H1 (cell line): ENCODE data around the gene AKR1C1. TPM values are rescaled to one million over a fixed set of nuclear protein-coding genes. Genes with fewer than 3 reads are reported as not detected.
A peak's percentile ranks its signal among the peaks of the same experiment; 100 is the strongest.
"Not testable (repeated sequence)": the region's sequence is repeated elsewhere in the genome, so short reads cannot be mapped to it uniquely, and the experiment has no call there.

ENCODE experiments used
- CTCF ChIA-PET: fragments of 300-600 bp; sonication (Branson Sonifier 250); formaldehyde crosslinking; loops from one replicate; lab custom pipeline; 2021; ENCODE audit not compliant: partially characterized antibody; lab: Charles Lee
- POLR2A ChIA-PET: fragments of 300-600 bp; sonication (Branson Sonifier 250); formaldehyde crosslinking; loops from one replicate; lab custom pipeline; 2021; ENCODE audit warnings: inconsistent platforms; ENCODE audit not compliant: partially characterized antibody; lab: Charles Lee
- DNase-seq, 2 experiments: peaks; one replicate each; pipeline versions ENCODE4 v3.0.0 to v3.0.0-alpha.2; 2010 to 2022; ENCODE audit warnings: low spot score in 2 of 2, low read depth in 1 of 2, mixed read lengths in 1 of 2
- FAIRE-seq: peaks from 2 replicates; lab custom pipeline; 2011; peaks lifted over from hg19 to GRCh38; lab: Jason Lieb, UNC
- H2AFZ ChIP-seq: 2 replicates; pipeline ENCODE4 v1.8.1; 2012; ENCODE audit warnings: low read length, inconsistent platforms
- H2AK5ac ChIP-seq: 2 replicates; pipeline ENCODE4 v1.6.1; 2013; ENCODE audit warnings: low read depth, low read length
- H2BK120ac ChIP-seq: replicated peaks from 2 replicates; pipeline ENCODE3; 2013; ENCODE audit warnings: low read depth, low read length, inconsistent platforms
- H2BK12ac ChIP-seq: 2 replicates; pipeline ENCODE4 v1.6.1; 2013; ENCODE audit warnings: low read depth, low read length
- H2BK15ac ChIP-seq: 2 replicates; pipeline ENCODE4 v1.6.1; 2013; ENCODE audit warnings: low read length
- H2BK20ac ChIP-seq: 2 replicates; pipeline ENCODE4 v1.6.1; 2013; ENCODE audit warnings: low read length
- H2BK5ac ChIP-seq: 2 replicates; pipeline ENCODE4 v1.6.1; 2013; ENCODE audit warnings: low read depth, low read length
- H3K14ac ChIP-seq: 2 replicates; pipeline ENCODE4 v1.6.1; 2013; ENCODE audit warnings: inconsistent platforms; ENCODE audit not compliant: insufficient read length
- H3K18ac ChIP-seq: 2 replicates; pipeline ENCODE4 v1.6.1; 2013; ENCODE audit warnings: low read length; ENCODE audit errors: extremely low read depth
- H3K23ac ChIP-seq: 2 replicates; pipeline ENCODE4 v1.6.1; 2013; ENCODE audit warnings: inconsistent platforms; ENCODE audit not compliant: insufficient read length
- H3K23me2 ChIP-seq: 2 replicates; pipeline ENCODE4 v1.6.1; 2013; ENCODE audit warnings: low read depth, low read length
- H3K27ac ChIP-seq: 2 replicates; pipeline ENCODE4 v1.6.1; 2011; ENCODE audit warnings: low read depth, low read length, inconsistent platforms
- H3K27me3 ChIP-seq, 4 experiments: replicated peaks in 1 of 4; 1 replicate in 1 of 4; 2 replicates in 3 of 4; pipeline versions ENCODE4 v1.6.1 to v1.8.1; 2011 to 2013; ENCODE audit warnings: low read length in 3 of 4, mild to moderate bottlenecking in 3 of 4, inconsistent platforms in 2 of 4, mixed read lengths in 2 of 4, moderate library complexity in 1 of 4; ENCODE audit not compliant: control insufficient read depth in 3 of 4, insufficient read depth in 3 of 4; ENCODE audit errors: extremely low read depth in 1 of 4
- H3K36me3 ChIP-seq, 4 experiments: 2 replicates each; pipeline versions ENCODE4 v1.6.1 to v1.8.1; 2011 to 2013; ENCODE audit warnings: mild to moderate bottlenecking in 4 of 4, low read length in 3 of 4, moderate library complexity in 2 of 4, control low read depth in 1 of 4, inconsistent platforms in 1 of 4; ENCODE audit not compliant: insufficient read depth in 4 of 4, control insufficient read depth in 2 of 4
- H3K4ac ChIP-seq: replicated peaks from 2 replicates; pipeline ENCODE3; 2013; ENCODE audit warnings: low read length, low read depth, mixed read lengths, inconsistent platforms; ENCODE audit not compliant: insufficient read length
- H3K4me1 ChIP-seq, 4 experiments: replicated peaks in 1 of 4; 1 replicate in 1 of 4; 2 replicates in 3 of 4; pipeline versions ENCODE4 v1.6.1 to v1.8.1; 2011 to 2013; ENCODE audit warnings: low read length in 3 of 4, inconsistent platforms in 2 of 4, mixed read lengths in 1 of 4; ENCODE audit not compliant: insufficient read depth in 4 of 4, control insufficient read depth in 3 of 4
- H3K4me2 ChIP-seq, 2 experiments: 2 replicates each; pipeline versions ENCODE4 v1.6.1 to v1.8.1; 2011 to 2013; ENCODE audit warnings: low read depth in 2 of 2, low read length in 2 of 2, control low read depth in 1 of 2, inconsistent platforms in 1 of 2, mild to moderate bottlenecking in 1 of 2; ENCODE audit not compliant: insufficient read depth in 1 of 2
- H3K4me3 ChIP-seq, 4 experiments: fragments of 200-600, 300-600 bp in 1 of 4; sonication (generic), shearing (Covaris generic), sonication (Bioruptor Twin) in 1 of 4; 2 replicates each; pipeline versions ENCODE4 v1.5.1 to v1.8.1; 2011 to 2016; ENCODE audit warnings: low read length in 4 of 4, low read depth in 3 of 4, control low read depth in 2 of 4, inconsistent platforms in 2 of 4, mild to moderate bottlenecking in 2 of 4, mixed read lengths in 1 of 4, moderate library complexity in 1 of 4; ENCODE audit not compliant: insufficient read depth in 2 of 4; ENCODE audit errors: extremely low read depth in 1 of 4
- H3K56ac ChIP-seq: replicated peaks from 2 replicates; pipeline ENCODE3; 2013; ENCODE audit warnings: low read depth, mild to moderate bottlenecking, mixed read lengths, low read length, inconsistent platforms; ENCODE audit not compliant: insufficient read length
- H3K79me1 ChIP-seq: 2 replicates; pipeline ENCODE4 v1.6.1; 2013; ENCODE audit warnings: low read depth, low read length, control low read depth
- H3K79me2 ChIP-seq, 2 experiments: 2 replicates each; pipeline versions ENCODE4 v1.6.1 to v1.8.1; 2012 to 2013; ENCODE audit warnings: low read length in 2 of 2, mild to moderate bottlenecking in 2 of 2, inconsistent platforms in 1 of 2; ENCODE audit not compliant: insufficient read depth in 2 of 2, control insufficient read depth in 1 of 2
- H3K9ac ChIP-seq, 4 experiments: replicated peaks in 1 of 4; 1 replicate in 1 of 4; 2 replicates in 3 of 4; pipeline versions ENCODE4 v1.6.1 to v1.8.1; 2011 to 2013; ENCODE audit warnings: low read depth in 3 of 4, low read length in 3 of 4, control low read depth in 2 of 4, mild to moderate bottlenecking in 2 of 4, moderate library complexity in 2 of 4, inconsistent platforms in 1 of 4; ENCODE audit errors: extremely low read depth in 1 of 4
- H3K9me3 ChIP-seq, 2 experiments: 2 replicates each; pipeline versions ENCODE4 v1.6.1 to v1.8.1; 2012 to 2013; ENCODE audit warnings: mild to moderate bottlenecking in 2 of 2, moderate library complexity in 2 of 2, control low read depth in 1 of 2, inconsistent platforms in 1 of 2, low read depth in 1 of 2, low read length in 1 of 2, mixed read lengths in 1 of 2; ENCODE audit not compliant: insufficient read depth in 2 of 2
- H4K20me1 ChIP-seq, 2 experiments: replicated peaks in 1 of 2; 2 replicates each; pipeline versions ENCODE3 to v1.8.1; 2011 to 2013; ENCODE audit warnings: inconsistent platforms in 2 of 2, low read length in 2 of 2, mild to moderate bottlenecking in 1 of 2; ENCODE audit not compliant: insufficient read depth in 2 of 2, control insufficient read depth in 1 of 2
- H4K5ac ChIP-seq: 2 replicates; pipeline ENCODE4 v1.6.1; 2013; ENCODE audit warnings: low read length, low read depth, mixed read lengths, inconsistent platforms; ENCODE audit not compliant: insufficient read length
- H4K8ac ChIP-seq: 2 replicates; pipeline ENCODE4 v1.8.0; 2013; ENCODE audit warnings: mild to moderate bottlenecking, moderate library complexity, low read length, inconsistent platforms; ENCODE audit not compliant: insufficient read depth; ENCODE audit errors: extremely low read depth
- H4K91ac ChIP-seq: replicated peaks from 2 replicates; pipeline ENCODE3; 2013; ENCODE audit warnings: low read length, mixed read lengths, inconsistent platforms; ENCODE audit not compliant: insufficient read length
- WGBS, 2 experiments: shearing (Covaris generic) in 1 of 2; methylation state at CpG; one replicate each; pipeline versions ENCODE4 v1.1.6 to v1.1.7; 2013 to 2015; ENCODE audit warnings: low lambda C conversion rate in 2 of 2, mixed read lengths in 2 of 2, inconsistent platforms in 1 of 2, low coverage in 1 of 2, missing lambda C conversion rate in 1 of 2; ENCODE audit not compliant: insufficient replicate concordance in 2 of 2, insufficient coverage in 1 of 2, insufficient read length in 1 of 2; ENCODE audit errors: extremely low coverage in 1 of 2, missing lambda C conversion rate in 1 of 2; 5-methylcytosine and 5-hydroxymethylcytosine counted together
- long read RNA-seq, 2 experiments: library from RNA in 1 of 2; library from capped mRNA in 1 of 2; stranded (forward); transcript quantifications; one replicate each; pipeline ENCODE4 v2.0.0, GENCODE V29; 2021; ENCODE audit warnings: inconsistent platforms in 1 of 2
- polyA minus RNA-seq, 3 experiments: library from RNA; depleted of rRNA, polyadenylated mRNA; stranded (reverse); fragments of >200 nt; gene quantifications; 1 replicate in 2 of 3; 2 replicates in 1 of 3; pipeline ENCODE4 v1.2.3, GENCODE V29; 2011
- polyA plus RNA-seq, 7 experiments: library from polyadenylated mRNA; depleted of rRNA in 3 of 7; stranded (reverse) in 5 of 7; unstranded in 2 of 7; fragments of >200 nt in 5 of 7; fragments of 200-250 nt in 2 of 7; gene quantifications; 1 replicate in 5 of 7; 2 replicates in 1 of 7; 4 replicates in 1 of 7; pipeline versions ENCODE4 v1.2.1 to v1.2.3, GENCODE V29; 2011 to 2013; ENCODE audit warnings: missing spikeins in 2 of 7, mixed read lengths in 2 of 7
- total RNA-seq: library from RNA; stranded (reverse); fragmentation: NEBNext Ultra II Directional; extraction: Animal tissue kit (Norgen Biotek cat#: 25700); gene quantifications from 2 replicates; pipeline ENCODE4 v1.2.1, GENCODE V29; 2021

AKR1C1 gene
- 1.4 and 2.3 TPM in 2 replicates for total RNA-seq
- polyA plus RNA-seq (2011; rRNA removed): 2.1 and 3.1 TPM in 2 replicates
- 3.3 TPM for polyA plus RNA-seq (2011; cell fraction: cytosol; rRNA removed)
- polyA plus RNA-seq (2011; cell fraction: nucleus; rRNA removed): 4.4 TPM
- polyA plus RNA-seq (2012, experiment 1 of 2): 2.2 to 2.7 TPM (median 2.4 TPM) in 4 replicates
- 0.79 TPM for polyA plus RNA-seq (2012, experiment 2 of 2)
- polyA plus RNA-seq (2013, experiment 1 of 2): 1.9 TPM
- polyA plus RNA-seq (2013, experiment 2 of 2): 2.5 TPM
- polyA minus RNA-seq (2011; rRNA and poly(A)+ RNA removed): 1.8 and 2.6 TPM in 2 replicates
- polyA minus RNA-seq (2011; cell fraction: cytosol; rRNA and poly(A)+ RNA removed): 0.37 TPM
- 5.3 TPM for polyA minus RNA-seq (2011; cell fraction: nucleus; rRNA and poly(A)+ RNA removed)
- long read RNA-seq, experiment 1, full-length matches to known transcripts: 3 of 3 reads
- long read RNA-seq, experiment 1, partial matches to known transcripts: 0 of 3 reads
- long read RNA-seq, experiment 1, other reads (novel, unspliced or antisense): 0 of 3 reads
- long read RNA-seq, experiment 2, full-length matches to known transcripts: 2 of 2 reads
- long read RNA-seq, experiment 2, partial matches to known transcripts: 0 of 2 reads
- long read RNA-seq, experiment 2, other reads (novel, unspliced or antisense): 0 of 2 reads

- H3K4me3 ChIP-seq, H2AK5ac ChIP-seq, H2BK120ac ChIP-seq, H2BK15ac ChIP-seq, H3K23me2 ChIP-seq, H3K9ac ChIP-seq, H3K4me1 ChIP-seq, H2AFZ ChIP-seq, H4K20me1 ChIP-seq, H3K9me3 ChIP-seq, H2BK20ac ChIP-seq, DNase-seq, H4K5ac ChIP-seq, H3K4ac ChIP-seq, H3K27ac ChIP-seq, H3K4me2 ChIP-seq, POLR2A ChIA-PET, H3K23ac ChIP-seq, H3K14ac ChIP-seq, H2BK12ac ChIP-seq, H3K27me3 ChIP-seq, H4K91ac ChIP-seq, H4K8ac ChIP-seq, CTCF ChIA-PET, H3K79me2 ChIP-seq, H2BK5ac ChIP-seq, H3K18ac ChIP-seq, H3K79me1 ChIP-seq, H3K56ac ChIP-seq, H3K36me3 ChIP-seq: not testable (repeated sequence)
- WGBS, 2 experiments: 43% methylated on average over 4 of the region's 7 CpGs; no CpG with 5 or more reads in 1 of the 2 experiments
- peak; percentile 82 for FAIRE-seq
Measured at GRCh38 chr10:4962876-4963814, at the start of gene AKR1C1. Gene AKR1C1, plus strand, starts transcription at chr10:4963415. Its CDS starts 30 bp downstream, at chr10:4963445.
